Measurements from ENCODE around the gene CD164. TPM values are rescaled to one million over a fixed set of nuclear protein-coding genes. Genes with fewer than 3 reads are reported as not detected.
A peak's percentile ranks its signal among the peaks of the same experiment; 100 is the strongest.

Gene CD164
- 76.8 TPM for polyA plus RNA-seq (2013, experiment 1 of 2)
- polyA plus RNA-seq (2013, experiment 2 of 2) = 77.4 TPM

DNA sequence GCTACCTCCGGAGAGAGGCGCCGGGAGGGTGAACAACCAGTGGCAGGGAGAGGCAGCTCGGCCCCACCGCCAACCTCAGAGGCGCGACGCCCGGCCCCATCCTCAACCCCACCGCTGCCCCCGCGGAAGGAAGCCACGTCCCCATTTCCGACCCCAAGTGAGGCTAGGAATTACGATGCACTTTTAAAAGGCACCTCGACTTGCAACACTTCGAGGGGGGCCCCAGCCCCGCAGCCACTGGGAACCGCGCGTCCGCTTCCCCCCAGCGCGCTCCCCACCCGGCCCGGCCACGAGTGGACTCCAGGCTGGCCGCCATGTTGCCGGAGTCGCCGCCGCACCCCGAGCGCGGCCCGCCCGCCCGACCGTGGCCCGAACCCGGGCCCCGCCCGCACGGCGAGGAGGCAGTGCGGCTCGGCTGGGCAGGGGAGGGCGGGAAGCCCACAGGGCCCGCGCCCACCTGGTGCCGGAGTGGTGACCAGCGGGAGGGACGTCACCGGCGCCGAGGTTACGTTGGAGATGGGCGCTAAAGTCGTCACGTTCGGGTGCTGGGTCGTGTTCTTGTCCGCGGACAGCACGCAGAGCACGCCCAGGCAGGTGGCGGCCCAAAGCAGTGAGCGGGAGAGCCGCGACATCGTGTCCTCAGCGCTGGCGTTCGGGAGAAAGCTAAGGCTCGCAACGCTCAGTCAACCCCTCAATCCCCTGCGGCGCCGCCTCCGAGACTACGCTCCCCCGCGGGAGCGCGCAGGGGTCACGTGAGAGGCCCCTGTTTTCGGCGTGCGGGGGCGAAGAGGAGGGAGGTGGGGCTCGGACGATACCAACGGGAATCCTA lies at the start of gene CD164:
Gene CD164, minus strand, starts transcription at position 721 of the 829 bp plus-strand sequence. Its CDS starts 89 bp downstream, at position 632.
- H3K27ac ChIP-seq (ENCODE audit: low read depth, low read length) = peak within 1 kb of the TSS; percentile 91
- under 1% methylated on average over 93 of the region's 93 CpGs for WGBS
- H3K9ac ChIP-seq (ENCODE audit: low read depth, low read length) = peak within 1 kb of the TSS; percentile 99

GRCh38 chr6:109429496-109429895 lies 47.2 kb upstream of the CD164 start:
- H3K9ac ChIP-seq (ENCODE audit: low read depth, low read length) = no peak overlapping the region
- H3K4me1 ChIP-seq (ENCODE audit: insufficient read depth, low read length) = no peaks in the 10 kb centered on the region
- H3K27ac ChIP-seq (ENCODE audit: low read depth, low read length) = no peak overlapping the region
- H3K9me3 ChIP-seq (ENCODE audit: insufficient read depth, low read depth, low read length) = no peaks in the 10 kb centered on the region
- H3K27me3 ChIP-seq (ENCODE audit: insufficient read depth, low read length) = no peaks in the 10 kb centered on the region
- H3K4me3 ChIP-seq (ENCODE audit: low read length) = no peak overlapping the region
- 92% methylated on average over 3 of the region's 3 CpGs for WGBS
- H3K36me3 ChIP-seq (ENCODE audit: insufficient read depth, low read length) = no peaks in the 10 kb centered on the region

More for the DNA sequence above, at the start of gene CD164:
- Histone ChIP-seq H3K4me3 (ENCODE audit: low read length) (peak within 1 kb of the TSS; percentile 82), H3K36me3 (ENCODE audit: insufficient read depth, low read length) (peaks cover 26% of the 10 kb centered on the region), H3K4me1 (ENCODE audit: insufficient read depth, low read length) (peaks cover 24% of the 10 kb centered on the region), H3K9me3 (ENCODE audit: insufficient read depth, low read depth, low read length) (no peaks in the 10 kb centered on the region), H3K27me3 (ENCODE audit: insufficient read depth, low read length) (no peaks in the 10 kb centered on the region)

GRCh38 chr6:109428889-109429477 lies 46.7 kb upstream of the CD164 start:
- no peaks in the 10 kb centered on the region for H3K27me3 ChIP-seq (ENCODE audit: insufficient read depth, low read length)
- WGBS = 91% methylated on average over 6 of the region's 7 CpGs
- no peaks in the 10 kb centered on the region for H3K36me3 ChIP-seq (ENCODE audit: insufficient read depth, low read length)
- no peak overlapping the region for H3K4me3 ChIP-seq (ENCODE audit: low read length)
- no peak overlapping the region for H3K9ac ChIP-seq (ENCODE audit: low read depth, low read length)
- H3K4me1 ChIP-seq (ENCODE audit: insufficient read depth, low read length) = no peaks in the 10 kb centered on the region
- H3K9me3 ChIP-seq (ENCODE audit: insufficient read depth, low read depth, low read length) = no peaks in the 10 kb centered on the region
- no peak overlapping the region for H3K27ac ChIP-seq (ENCODE audit: low read depth, low read length)

GRCh38 chr6:109424946-109425345 lies 42.7 kb upstream of the CD164 start:
- H3K27me3 ChIP-seq (ENCODE audit: insufficient read depth, low read length) = no peaks in the 10 kb centered on the region
- no peaks in the 10 kb centered on the region for H3K4me1 ChIP-seq (ENCODE audit: insufficient read depth, low read length)
- H3K9ac ChIP-seq (ENCODE audit: low read depth, low read length) = no peak overlapping the region
- H3K36me3 ChIP-seq (ENCODE audit: insufficient read depth, low read length) = no peaks in the 10 kb centered on the region
- H3K9me3 ChIP-seq (ENCODE audit: insufficient read depth, low read depth, low read length) = no peaks in the 10 kb centered on the region
- H3K27ac ChIP-seq (ENCODE audit: low read depth, low read length) = no peak overlapping the region
- WGBS = 100% methylated on average over 2 of the region's 2 CpGs
- H3K4me3 ChIP-seq (ENCODE audit: low read length) = no peak overlapping the region

GRCh38 chr6:109421184-109421583 lies 38.9 kb upstream of the CD164 start:
- Histone ChIP-seq H3K36me3 (ENCODE audit: insufficient read depth, low read length) (no peaks in the 10 kb centered on the region), H3K4me3 (ENCODE audit: low read length) (no peak overlapping the region), H3K9me3 (ENCODE audit: insufficient read depth, low read depth, low read length) (no peaks in the 10 kb centered on the region), H3K4me1 (ENCODE audit: insufficient read depth, low read length) (no peaks in the 10 kb centered on the region), H3K27me3 (ENCODE audit: insufficient read depth, low read length) (no peaks in the 10 kb centered on the region), H3K27ac (ENCODE audit: low read depth, low read length) (no peak overlapping the region), H3K9ac (ENCODE audit: low read depth, low read length) (no peak overlapping the region)
- 89% methylated on average over 1 of the region's 1 CpG for WGBS

DNA sequence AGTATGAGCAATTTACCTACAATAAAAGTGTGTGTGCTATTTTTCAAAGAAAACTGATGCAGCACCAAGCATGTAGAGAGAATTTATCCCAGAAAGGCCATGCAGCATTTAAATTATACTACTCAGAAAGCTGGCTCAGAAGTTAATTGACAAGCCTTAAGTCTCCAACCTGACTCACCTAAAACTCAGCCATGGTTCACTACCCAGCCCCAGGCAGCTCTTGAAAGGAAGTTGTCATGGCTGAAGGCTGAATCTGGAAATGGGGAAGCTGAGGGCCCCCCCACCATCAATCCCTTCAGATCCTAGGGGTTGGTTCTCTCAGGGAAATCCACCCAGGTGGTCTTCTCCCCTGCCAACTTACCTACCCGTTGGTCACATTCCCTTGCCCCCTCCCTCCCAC lies 38.5 kb upstream of the CD164 start:
- no peak overlapping the region for H3K4me3 ChIP-seq (ENCODE audit: low read length)
- no peak overlapping the region for H3K9ac ChIP-seq (ENCODE audit: low read depth, low read length)
- WGBS = 79% methylated on average over 1 of the region's 1 CpG
- no peaks in the 10 kb centered on the region for H3K9me3 ChIP-seq (ENCODE audit: insufficient read depth, low read depth, low read length)
- H3K27me3 ChIP-seq (ENCODE audit: insufficient read depth, low read length) = no peaks in the 10 kb centered on the region
- H3K4me1 ChIP-seq (ENCODE audit: insufficient read depth, low read length) = no peaks in the 10 kb centered on the region
- H3K27ac ChIP-seq (ENCODE audit: low read depth, low read length) = no peak overlapping the region
- H3K36me3 ChIP-seq (ENCODE audit: insufficient read depth, low read length) = no peaks in the 10 kb centered on the region

GRCh38 chr6:109417646-109418045 lies 35.4 kb upstream of the CD164 start:
- Histone ChIP-seq H3K27me3 (ENCODE audit: insufficient read depth, low read length) (no peaks in the 10 kb centered on the region), H3K27ac (ENCODE audit: low read depth, low read length) (no peak overlapping the region), H3K4me1 (ENCODE audit: insufficient read depth, low read length) (no peaks in the 10 kb centered on the region), H3K9me3 (ENCODE audit: insufficient read depth, low read depth, low read length) (no peaks in the 10 kb centered on the region), H3K4me3 (ENCODE audit: low read length) (no peak overlapping the region), H3K36me3 (ENCODE audit: insufficient read depth, low read length) (no peaks in the 10 kb centered on the region), H3K9ac (ENCODE audit: low read depth, low read length) (no peak overlapping the region)
- WGBS = 93% methylated on average over 4 of the region's 4 CpGs

DNA sequence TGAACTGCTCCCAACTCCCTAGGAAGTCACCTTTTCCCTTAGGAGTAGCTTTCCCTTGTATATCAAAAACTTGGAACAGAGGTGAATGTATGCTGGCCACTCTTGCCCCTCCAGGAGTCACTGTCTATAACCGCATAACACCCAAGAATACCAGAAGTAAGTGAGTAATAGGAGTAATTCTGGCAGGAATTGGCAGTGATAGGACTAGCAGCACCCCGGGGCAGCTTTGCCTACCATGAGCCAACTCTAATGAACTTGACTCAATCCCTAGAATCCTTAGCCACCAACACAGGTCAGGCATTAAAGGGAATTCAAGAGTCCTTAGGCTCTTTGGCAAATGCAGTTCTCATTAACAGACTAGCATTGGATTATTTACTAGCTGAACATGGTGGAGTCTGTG lies 28.8 kb upstream of the CD164 start:
- Histone ChIP-seq H3K4me3 (ENCODE audit: low read length) (no peak overlapping the region), H3K27me3 (ENCODE audit: insufficient read depth, low read length) (no peaks in the 10 kb centered on the region), H3K9ac (ENCODE audit: low read depth, low read length) (no peak overlapping the region), H3K36me3 (ENCODE audit: insufficient read depth, low read length) (no peaks in the 10 kb centered on the region), H3K4me1 (ENCODE audit: insufficient read depth, low read length) (no peaks in the 10 kb centered on the region), H3K27ac (ENCODE audit: low read depth, low read length) (no peak overlapping the region), H3K9me3 (ENCODE audit: insufficient read depth, low read depth, low read length) (no peaks in the 10 kb centered on the region)
- 100% methylated on average over 1 of the region's 2 CpGs for WGBS

GRCh38 chr6:109406196-109406595 lies 23.9 kb upstream of the CD164 start:
- 99% methylated on average over 4 of the region's 4 CpGs for WGBS
- Histone ChIP-seq H3K27me3 (ENCODE audit: insufficient read depth, low read length) (no peaks in the 10 kb centered on the region), H3K4me3 (ENCODE audit: low read length) (no peak overlapping the region), H3K4me1 (ENCODE audit: insufficient read depth, low read length) (no peaks in the 10 kb centered on the region), H3K9me3 (ENCODE audit: insufficient read depth, low read depth, low read length) (no peaks in the 10 kb centered on the region), H3K27ac (ENCODE audit: low read depth, low read length) (no peak overlapping the region), H3K36me3 (ENCODE audit: insufficient read depth, low read length) (no peaks in the 10 kb centered on the region), H3K9ac (ENCODE audit: low read depth, low read length) (no peak overlapping the region)

DNA sequence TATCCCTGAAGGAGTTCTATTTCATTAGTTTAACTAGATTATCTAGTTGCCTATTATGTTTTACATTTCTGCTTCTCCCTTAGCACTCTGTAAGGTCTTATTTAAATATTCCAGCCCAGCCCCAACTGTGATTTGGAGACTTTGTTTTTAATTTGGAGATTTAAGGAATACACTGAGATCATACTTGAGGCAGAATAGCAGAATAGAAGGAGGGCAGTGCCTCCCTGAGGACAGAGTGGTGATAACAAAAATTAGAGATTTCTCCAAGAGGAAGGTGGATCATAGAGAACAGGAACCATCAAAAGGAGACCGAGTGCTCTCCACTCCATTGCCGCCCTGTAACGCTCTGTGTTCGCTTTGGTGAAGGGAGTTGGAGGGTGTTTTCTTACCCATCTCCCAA lies 14.8 kb upstream of the CD164 start:
- Histone ChIP-seq H3K27me3 (ENCODE audit: insufficient read depth, low read length) (no peaks in the 10 kb centered on the region), H3K27ac (ENCODE audit: low read depth, low read length) (no peak overlapping the region), H3K36me3 (ENCODE audit: insufficient read depth, low read length) (no peaks in the 10 kb centered on the region), H3K4me1 (ENCODE audit: insufficient read depth, low read length) (no peaks in the 10 kb centered on the region), H3K9ac (ENCODE audit: low read depth, low read length) (no peak overlapping the region), H3K4me3 (ENCODE audit: low read length) (no peak overlapping the region), H3K9me3 (ENCODE audit: insufficient read depth, low read depth, low read length) (no peaks in the 10 kb centered on the region)
- WGBS = 91% methylated on average over 3 of the region's 4 CpGs

- 96% methylated on average over 12 of the region's 12 CpGs for WGBS
- no peaks in the 10 kb centered on the region for H3K4me1 ChIP-seq (ENCODE audit: insufficient read depth, low read length)
- no peaks in the 10 kb centered on the region for H3K36me3 ChIP-seq (ENCODE audit: insufficient read depth, low read length)
Measured at GRCh38 chr6:109396046-109396718, 13.9 kb upstream of the CD164 start.

More at GRCh38 chr6:109396046-109396718, 13.9 kb upstream of the CD164 start:
- no peak overlapping the region for H3K27ac ChIP-seq (ENCODE audit: low read depth, low read length)
- H3K4me3 ChIP-seq (ENCODE audit: low read length) = no peak overlapping the region
- no peaks in the 10 kb centered on the region for H3K27me3 ChIP-seq (ENCODE audit: insufficient read depth, low read length)
- H3K9me3 ChIP-seq (ENCODE audit: insufficient read depth, low read depth, low read length) = no peaks in the 10 kb centered on the region
- H3K9ac ChIP-seq (ENCODE audit: low read depth, low read length) = no peak overlapping the region

Data from HUES64 (cell line).